ENCODE results near the gene MORN1.

Gene MORN1

DNA sequence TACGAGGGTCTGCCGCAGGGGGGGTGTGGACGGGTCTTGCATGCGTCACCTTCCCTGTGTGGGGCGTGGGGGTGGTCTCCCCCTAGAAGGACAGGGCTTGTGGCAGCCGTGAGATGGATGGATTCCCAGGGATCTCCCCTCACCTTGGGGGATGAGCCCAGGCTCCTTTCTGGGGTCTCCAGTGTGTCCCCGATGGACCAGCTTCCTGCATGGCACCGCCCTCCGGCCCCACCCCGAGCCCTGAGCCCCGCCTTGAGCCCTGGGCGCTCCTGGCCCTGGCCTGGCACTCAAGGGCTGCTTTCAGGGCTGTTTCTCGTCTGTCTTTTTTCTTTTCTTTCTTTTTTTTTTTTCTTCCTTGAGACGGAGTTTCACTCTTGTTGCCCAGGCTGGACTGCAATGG, 103.7 kb downstream of the MORN1 start:
- DNase-seq: no peak

DNA sequence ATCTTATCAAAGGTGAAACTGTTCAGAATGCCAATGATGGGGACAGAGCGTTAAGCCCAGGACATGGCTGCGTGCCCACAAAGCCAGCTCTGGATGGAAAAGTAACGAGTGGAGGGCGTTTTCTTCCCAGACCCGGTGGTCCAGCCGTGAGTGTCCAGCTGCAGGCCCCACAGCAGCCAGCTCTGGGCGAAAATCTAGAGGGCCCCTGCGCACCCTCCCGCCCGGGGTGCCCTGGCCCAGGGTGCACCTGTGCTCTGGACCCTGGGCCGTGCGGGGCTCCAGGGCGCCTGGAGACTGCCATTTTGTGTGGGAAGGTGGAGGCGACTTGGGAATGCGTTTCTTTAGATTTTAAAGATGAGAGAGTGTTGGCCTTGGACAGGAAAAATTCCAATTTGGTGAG, 104.4 kb downstream of the MORN1 start:
- DNase-seq: no peak

DNA sequence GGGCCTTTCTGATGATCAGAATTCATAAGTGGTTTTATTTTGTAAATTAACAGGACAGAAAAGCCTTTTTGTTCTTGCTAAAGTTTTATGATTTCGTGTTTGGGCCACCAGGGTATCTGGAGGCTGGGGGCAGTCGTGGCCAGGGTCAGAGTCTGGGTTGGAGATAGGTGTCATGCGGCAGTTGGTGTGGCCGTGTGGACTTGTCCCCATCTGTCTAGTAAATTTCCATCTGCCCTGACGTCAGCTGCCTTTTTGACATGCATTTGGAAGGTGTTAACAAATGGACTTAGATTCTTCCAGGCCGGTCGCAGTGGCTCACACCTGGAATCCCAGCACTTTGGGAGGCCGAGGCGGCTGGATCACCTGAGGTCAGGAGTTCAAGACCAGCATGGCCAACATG, 106.4 kb downstream of the MORN1 start:
- DNase-seq: no peak

GRCh38 chr1:2283991-2284895, 107.1 kb downstream of the MORN1 start:
- DNase-seq: no peak

DNA sequence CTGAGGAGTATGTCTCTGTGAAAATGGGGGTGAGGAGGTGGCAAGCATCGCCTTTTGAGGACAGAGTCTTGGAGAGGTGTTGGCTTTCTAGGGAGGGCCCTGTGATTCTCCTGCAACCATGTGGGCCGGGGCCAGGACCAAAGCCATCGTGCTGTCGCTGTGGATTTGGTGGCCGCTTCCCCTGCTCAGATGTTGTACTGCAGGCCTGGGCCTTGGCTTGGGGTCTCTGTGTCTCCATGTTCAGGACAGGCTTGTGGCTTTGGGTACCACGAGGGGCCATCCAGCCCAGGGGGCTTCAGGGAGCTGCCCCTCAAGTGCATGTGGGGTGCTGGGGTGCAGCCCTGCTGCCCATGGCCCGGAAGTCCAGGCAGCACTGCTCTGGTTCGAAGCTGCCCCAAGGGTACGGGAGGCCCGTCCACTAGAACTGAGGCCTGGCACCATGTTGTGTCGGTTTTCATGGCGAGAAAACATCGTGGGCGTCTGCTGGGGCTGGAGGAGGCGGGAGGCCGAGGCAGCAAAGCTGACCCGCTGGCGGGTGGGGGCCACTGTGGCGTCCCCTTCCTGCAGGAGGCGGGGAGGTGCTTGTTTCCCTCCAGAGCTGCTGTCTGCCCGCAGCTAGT, 107.9 kb downstream of the MORN1 start:
- no peak for DNase-seq

DNA sequence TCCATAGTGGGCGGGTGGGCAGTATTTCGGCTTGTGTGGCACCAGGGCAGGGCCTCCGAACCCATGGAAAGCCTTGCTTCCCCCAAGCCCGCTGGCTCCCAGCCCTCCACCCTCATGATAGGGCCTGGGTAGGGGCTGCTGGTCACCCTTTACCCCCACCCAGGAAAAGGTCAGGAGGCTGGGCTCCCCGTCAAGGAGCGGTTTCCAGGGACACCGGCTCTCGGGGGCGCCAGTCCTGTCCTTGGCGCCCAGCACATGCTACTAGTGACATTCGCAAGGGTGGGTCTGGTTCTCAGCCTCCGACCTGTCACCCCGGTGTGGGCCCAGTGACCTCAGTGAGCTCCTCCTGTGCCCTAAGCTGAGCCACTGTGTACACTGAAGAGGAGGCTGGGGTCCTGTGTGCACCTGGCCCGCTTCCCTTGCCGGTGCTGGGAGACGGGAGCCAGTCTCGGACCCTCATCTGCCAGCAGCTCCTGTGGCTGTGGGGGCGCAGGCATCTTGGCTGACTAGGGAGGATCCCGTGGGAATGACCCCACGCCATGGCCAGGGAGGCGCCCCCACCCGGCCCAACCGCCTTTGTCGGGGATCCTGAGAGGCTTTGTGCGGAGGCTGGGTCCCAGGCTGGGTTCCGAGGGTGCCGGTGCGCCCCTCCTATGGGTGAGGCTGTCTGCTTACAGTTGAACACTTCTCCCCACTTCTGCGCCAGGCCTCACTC, 108.6 kb downstream of the MORN1 start:
- DNase-seq: no peak

DNA sequence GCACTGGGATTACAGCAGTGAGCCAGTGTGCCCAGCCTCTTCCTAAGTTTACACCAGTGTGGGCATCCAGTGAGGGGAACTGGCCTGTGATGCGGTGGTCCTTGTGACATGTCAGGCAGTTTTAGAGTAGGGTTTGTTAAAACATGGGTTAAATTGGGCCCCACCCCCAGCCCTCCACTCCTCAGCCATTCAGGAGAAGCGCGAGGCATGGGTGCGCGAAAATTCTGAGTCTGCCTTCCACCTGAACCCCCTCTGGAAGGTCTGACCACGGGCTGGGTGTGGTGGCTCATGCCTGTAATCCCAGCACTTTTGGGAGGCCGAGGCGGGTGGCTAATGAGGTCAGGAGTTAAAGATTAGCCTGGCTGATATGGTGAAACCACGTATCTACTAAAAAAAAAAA, 111.5 kb downstream of the MORN1 start:
- no peak for DNase-seq

DNA sequence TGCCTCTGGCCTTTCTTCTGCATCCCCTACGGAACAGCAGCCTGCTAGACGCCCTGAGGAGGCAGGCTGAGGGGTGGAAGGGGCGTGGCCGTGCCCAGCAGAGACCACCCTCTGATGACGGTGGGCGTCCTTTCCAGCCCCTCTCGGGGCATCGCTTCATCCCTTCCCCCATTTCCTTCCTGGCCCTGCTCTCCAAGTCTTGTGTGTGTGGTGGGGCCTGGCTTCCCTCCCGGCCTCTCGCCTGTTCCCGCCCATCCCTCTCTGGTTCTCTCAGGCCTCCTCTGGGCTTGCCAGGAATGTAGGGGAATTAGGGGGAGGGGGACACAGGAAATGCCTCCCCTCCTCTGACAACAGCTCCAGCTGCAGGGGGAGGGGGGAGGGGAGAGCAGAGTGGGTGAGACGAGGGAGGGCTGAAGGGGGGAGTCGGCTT, 112.1 kb downstream of the MORN1 start:
- DNase-seq: no peak

- no peak for DNase-seq
Observed at GRCh38 chr1:2278591-2279209, 112.7 kb downstream of the MORN1 start.

GRCh38 chr1:2277741-2278488, 113.4 kb downstream of the MORN1 start:
- no peak for DNase-seq

- no peak for DNase-seq
Observed at GRCh38 chr1:2276803-2277580, 114.4 kb downstream of the MORN1 start.

DNA sequence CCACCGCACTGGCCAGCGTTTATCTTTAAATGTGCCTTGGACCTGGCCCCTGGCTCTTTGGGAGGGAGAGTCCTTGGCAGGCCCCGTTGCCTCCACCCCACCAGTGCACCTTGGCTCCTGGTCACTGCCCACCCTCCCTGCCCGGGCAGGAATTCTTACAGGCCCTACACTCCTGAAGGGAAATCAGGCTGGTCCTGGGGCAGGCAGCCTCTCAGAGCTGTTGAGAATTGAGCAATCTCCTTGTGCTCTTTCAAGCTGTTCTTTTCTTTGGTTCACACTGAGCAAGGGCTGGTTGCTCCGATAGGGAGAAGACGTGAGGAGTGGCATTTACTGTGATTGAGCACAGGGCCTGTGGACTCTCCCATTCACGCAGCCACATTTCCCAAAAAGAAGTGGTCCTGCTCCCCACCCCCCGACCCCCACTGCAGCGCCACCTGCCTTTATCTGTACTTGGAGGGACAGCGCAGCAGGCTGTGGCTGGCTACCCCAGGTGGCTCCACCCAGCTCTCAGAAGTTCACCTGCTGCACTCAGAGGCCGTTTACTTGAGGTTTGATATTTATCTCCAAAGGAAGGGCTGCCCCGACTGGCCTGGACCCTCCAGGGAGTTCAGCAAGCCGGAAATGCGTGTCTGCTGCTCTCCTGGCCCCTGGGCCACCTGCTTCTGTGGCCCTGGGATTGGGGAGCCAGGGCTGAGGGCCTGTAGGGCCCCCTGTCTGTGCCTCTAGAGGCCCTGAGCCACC, 115.4 kb downstream of the MORN1 start:
- no peak for DNase-seq

DNA sequence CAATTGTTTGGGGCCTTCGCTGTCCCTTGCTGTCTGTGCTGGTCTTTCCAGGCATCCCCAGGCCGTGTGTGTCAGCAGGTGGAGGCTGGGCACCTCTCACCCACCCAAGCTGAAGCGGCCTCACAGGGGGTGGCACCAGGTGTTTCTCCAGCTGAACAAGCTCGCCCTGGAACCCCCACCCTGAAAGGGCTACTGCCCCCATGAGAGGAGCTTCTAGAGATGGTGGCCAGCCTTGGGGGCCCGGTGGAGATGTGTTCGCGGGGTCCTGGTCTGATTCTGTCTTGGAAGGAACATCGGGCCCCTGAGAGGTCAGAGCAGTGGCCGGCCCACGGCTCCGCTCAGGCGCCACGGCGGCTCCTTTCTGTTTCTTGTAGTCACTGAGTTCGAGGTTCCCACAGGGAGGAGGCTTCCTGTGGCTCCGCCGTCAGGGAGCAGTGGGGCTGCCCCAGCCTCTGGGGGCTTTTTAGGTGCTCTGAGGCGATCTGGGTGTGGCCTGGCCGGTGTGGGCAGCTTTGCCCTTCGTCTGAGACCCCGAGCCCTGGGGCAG, 116.4 kb downstream of the MORN1 start:
- DNase-seq: no peak

DNA sequence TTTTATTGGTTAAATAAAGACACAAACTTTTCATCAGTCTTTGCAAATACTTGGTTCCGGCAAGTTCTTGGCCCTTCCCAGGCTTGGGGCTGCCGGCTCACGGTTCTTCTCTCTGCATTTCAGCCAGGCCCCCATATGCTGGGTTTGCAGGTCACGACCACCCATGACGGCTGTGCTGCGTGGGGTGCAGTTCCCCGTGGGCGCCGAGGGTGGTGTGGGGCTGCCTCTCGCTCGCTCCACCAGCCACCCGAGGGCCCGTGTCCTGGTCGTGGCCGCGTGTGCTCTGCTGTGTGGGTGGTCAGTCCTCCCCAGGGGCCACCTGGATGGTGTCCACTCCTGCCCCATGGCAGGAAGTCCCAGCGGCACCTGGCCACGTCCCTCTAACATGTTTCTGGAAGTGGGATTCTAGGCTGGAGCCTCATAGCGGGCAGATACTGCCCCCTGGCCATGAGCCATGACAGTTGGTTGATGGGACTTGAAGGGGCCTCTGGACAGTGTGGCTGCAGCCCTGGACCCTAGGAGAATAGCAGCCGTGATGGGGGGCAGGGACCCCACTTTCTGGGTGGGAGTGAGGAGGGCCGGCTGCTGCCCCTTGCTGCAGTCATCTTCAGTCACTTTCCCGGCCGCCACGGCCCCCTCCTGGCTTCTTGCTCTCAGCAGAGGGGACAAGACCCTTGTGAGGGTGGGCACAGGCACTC, 117.0 kb downstream of the MORN1 start:
- no peak for DNase-seq

DNA sequence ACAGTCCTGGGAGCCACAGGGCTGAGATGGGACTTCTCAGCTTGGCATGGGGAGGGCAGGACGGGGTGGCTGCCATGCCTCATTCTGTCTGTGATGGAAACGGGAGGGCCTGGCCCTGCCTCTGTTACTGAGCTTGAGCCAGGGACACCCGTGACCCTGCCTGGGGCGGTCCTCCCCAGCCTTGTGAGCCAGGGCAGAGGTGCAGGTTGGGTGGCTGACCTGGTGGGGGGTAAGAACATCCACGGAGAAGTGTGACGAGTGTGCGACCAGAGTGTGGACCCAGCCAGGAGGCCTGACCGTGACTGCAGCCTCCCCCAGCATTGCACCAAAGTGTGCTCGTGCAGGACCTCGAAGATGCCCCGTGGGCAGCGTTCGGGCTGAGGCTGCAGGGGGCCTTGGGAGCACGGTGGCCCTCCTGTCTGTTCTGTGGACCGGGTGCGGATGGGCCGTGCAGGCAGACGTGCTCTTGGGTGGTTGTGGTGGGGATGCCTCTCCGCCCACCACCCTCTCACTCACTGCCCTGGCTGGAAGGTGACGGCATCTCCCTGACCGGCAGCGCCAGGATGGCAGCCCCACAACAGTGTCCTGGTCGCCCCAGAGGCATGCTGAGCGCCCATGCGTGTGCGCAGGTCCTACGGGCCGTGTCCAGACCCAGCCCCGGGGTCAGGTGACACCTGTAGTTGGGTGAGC, 117.8 kb downstream of the MORN1 start:
- DNase-seq: no peak

GRCh38 chr1:2272686-2273400, 118.5 kb downstream of the MORN1 start:
- no peak for DNase-seq

DNA sequence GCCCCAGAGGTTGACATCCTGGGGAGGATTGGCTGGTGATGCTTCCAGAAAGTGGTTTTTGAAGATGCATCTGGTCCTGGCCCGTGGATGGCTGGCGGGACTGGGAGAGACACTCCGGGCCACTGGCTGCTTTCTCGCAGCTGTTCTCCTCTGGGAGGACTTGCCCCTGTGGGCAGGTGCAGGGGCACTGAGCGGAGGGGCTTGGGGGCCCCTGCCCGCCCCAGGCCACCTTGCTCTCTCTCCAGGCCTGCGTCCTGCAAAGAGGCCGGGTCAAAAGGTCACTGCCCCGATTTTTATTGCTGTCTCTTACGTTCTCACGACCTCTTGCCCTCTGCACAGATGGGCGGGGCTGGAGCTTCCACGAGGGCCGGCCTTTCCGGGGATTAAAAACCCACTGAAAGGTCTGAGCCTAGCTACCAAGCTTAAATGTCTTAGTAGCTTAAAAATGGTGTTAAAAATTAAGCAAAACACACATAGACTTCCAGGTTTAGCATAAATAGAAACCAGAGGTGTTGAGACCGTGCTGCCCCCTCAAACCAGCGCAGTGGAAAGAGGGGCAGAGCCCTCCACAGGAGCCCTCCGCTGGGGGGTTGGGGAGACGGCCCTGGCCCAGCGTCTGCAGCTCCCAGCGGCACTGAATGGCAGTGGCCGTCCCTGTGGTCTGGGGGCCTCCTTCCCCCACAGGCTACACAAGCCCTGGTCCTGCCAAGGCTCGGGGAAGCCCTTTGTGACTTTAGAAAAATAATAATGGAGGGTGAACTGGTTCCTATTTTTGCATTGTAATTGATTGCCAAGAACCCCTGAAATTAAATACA, 119.3 kb downstream of the MORN1 start:
- DNase-seq: no peak
